HG03565 (cell line): ENCODE results near the gene LRRC1.

Experiments used
- ATAC-seq: cut with Tn5 transposase; IDR thresholded peaks from one replicate; pipeline ENCODE4 v1.9.1; 2021; ENCODE audit warnings: mild to moderate bottlenecking, moderate library complexity; ENCODE audit not compliant: unreplicated experiment

Gene LRRC1

DNA sequence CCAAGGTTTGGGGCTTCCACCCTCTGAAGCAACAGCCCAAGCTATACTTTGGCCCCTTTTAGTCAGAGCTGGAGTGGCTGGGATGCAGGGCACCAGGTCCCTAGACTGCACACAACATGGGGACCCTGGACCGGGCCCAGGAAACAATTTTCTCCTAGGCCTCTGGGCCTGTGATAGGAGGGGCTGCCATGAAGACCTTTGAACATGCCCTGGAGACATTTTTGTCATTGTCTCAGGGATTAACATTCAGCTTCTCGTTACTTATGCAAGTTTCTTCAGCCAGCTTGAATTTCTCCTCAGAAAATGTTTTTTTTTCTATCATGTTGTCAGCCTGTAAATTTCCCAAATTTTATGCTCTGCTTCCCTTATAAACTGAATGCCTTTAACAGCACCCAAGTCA, 82.3 kb downstream of the LRRC1 start:
- ATAC-seq: no peak

DNA sequence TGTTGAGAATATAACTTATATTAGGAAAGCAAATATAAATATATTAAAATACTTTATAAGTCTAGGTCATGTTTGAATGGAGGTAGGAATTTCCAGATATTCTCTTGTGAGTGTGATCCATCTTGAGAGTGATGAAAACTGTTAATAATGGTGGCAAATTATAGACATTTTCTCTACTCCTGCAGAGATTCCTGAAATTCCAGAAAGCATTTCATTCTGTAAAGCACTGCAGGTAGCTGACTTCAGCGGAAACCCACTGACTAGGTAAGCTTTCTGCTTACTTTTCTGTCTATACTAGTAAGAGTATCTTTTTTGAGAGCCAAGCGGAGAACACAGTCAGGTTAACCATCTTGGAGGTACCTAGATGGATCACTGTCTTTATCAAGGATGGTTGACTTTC, 84.0 kb downstream of the LRRC1 start:
- ATAC-seq: no peak

DNA sequence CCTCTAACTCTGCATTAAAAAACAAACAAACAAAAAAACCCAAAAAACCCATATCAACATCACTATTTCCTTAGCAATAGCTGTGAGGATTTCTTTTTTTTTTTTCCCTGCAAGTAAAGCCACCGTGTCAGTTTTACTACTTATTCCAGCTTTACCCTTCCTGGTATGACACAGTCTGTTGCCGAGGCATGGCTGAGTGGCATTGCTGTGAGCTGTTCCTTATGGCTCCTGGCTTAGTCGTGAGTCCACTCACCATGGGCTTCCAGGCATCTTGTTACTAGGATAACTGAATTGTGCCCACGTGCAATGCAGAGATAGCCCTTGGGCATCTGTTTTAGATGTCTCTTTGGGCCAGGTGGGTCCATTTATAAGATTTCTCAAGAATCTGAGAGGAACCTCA, 84.8 kb downstream of the LRRC1 start:
- no peak for ATAC-seq

DNA sequence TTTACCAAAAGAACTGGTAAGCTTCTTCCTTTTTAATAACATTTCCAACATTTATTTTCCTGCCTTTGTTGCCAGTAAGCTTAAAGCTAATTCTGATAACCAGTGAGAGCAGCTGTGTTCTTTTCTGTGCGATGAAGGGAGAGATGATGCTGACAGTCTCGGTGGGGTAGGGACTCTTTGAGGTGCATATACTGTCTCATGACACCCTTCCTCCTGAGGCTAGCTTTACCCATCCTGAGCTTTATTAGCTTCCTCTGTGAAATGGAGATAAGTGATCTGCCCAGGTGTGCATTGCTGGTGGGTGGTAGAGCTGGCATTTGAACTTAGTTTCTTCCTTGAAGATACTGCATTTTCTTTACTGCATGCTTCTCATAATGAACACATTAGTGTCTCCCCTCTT, 92.5 kb downstream of the LRRC1 start:
- no peak for ATAC-seq

DNA sequence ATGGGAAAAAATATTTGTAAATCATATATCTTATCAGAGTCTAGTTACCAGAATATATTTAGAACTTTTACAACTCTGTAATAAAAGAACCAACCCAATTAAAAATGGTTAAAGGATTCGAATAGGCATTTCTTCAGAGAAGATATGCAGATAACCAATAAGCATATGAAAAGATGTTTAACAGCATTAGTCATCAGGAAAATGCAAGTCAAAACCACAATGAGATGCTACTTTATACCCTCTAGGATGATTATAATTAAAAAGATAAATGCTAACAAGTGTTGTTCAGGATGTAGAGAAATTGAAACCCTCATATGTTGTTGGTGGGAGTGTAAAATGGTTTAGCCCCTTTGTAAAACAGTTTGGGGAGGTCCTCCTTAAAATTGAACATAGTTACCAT, 94.1 kb downstream of the LRRC1 start:
- no peak for ATAC-seq

DNA sequence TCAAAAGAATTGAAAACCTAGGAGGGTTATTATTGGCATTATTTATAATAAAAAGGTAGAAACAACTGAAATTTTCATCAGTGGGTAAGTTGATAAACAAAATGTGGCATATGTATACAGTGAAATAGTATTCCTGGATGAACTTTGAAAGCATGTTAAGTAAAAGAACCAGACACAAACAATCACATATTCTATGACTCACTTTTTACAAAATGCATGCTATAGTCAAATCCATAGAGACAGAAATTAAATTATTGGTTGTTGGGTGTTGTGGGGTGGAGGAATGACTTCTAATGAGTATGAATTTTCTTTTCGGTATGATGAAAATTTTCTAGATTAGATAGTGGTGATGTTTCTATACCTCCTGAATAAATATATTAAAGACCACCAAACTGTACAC, 94.6 kb downstream of the LRRC1 start:
- ATAC-seq: no peak

DNA sequence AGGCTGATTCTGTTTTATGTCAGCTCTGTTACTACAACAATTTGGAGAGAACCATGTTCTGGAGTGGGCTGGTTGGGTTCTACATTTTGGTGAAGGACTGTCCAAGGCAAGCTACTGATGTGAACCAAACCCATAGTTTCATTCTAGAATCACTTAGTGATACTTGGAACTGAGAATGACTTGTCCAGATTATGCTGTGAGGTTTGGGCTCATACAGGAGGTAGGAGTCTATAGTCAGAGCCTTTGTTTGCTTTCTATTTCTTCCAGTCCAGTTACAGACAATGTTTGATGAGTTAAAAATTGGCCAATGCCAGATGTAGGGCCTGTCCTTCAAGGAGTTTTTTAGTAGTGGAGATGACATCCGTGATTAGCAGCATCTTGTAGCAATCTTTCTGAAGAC, 97.9 kb downstream of the LRRC1 start:
- ATAC-seq: peak; percentile 41

DNA sequence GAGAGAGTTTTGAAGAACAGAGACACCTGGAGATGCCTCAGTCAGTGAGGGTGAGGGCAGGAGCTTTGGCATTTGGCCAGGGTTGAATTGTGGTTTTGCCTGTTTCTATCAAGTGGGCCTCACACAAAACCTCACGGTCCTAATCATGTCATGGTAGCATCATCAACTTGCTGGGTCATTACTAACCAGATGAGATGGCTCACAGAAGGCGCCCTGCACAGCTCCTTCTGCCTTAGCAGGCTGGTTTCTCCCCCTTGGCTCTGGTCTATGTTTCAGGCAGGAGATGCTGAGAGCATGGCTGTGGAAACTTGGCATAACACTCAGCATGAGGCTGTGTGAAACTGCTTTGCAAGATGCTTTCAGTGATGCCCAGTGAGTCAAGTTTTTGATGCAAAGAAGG, 99.3 kb downstream of the LRRC1 start:
- ATAC-seq: peak; percentile 56

DNA sequence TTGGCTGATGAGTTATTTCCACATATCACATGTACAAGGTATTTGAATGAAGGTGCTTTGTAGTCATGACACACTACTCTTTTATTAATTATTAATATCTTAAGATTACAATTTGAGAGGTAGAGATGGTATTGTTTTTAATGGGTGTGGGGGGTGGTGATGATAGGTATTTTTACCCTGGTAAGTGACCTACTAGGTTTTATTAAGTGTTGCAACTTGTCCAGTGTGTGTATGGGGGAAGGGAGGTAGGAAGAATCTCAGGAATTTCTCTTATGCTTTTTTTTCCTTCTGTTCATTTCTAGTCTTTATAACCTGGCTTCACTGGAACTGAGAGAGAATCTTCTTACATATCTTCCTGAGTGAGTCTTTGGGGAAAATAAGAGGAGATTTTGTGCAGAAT, 101.4 kb downstream of the LRRC1 start:
- no peak for ATAC-seq

DNA sequence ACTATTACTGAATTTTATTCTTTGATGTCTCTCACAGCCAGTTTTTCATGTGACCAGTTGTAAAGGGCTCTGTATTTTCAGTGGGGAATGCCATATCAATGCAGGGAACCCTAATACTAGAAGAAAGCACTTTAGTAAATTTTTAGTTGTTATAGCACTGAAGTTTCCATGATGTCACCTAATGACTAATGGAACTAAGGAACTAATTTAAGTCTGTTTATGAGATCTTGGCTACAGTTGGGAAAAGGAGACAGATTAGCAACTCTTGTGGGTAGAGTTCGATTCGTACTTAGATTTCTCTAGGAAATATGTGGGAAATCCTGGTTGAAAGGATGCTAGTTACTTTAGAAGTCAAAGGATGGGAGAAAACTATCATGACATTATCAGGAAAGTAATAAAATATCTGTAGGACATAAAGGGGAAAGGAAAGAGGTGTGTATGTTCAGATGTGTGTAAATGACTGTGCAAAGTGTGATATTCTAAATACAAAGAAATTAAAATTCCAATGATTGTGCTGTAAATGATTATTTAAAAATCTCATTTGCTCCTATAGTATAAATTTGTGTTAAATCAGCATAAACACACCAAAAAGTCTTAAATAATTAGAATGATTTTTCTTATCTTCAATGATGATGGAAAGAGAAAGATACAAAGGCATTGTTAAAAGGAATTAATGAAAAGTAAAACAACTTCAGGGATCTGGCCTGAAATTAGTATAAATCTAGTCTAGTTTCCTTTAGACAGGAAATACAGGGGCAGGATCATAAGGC, 103.4 kb downstream of the LRRC1 start:
- no peak for ATAC-seq

DNA sequence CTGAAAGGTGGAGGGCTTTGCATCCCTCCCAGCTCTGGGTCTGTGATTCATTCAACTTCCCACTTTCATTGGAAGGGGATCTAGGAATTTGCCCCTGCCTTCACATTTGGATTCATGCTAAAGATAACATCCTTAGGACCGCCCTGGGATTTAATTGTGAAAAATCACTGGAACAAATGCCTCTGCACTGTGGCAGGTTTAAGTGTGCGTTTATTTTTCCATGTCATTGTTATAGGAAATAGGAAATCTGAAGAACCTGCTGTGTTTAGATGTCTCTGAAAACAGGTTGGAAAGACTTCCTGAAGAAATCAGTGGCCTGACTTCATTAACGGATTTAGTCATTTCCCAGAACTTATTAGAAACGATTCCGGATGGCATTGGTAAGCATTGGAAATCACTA, 104.7 kb downstream of the LRRC1 start:
- no peak for ATAC-seq

DNA sequence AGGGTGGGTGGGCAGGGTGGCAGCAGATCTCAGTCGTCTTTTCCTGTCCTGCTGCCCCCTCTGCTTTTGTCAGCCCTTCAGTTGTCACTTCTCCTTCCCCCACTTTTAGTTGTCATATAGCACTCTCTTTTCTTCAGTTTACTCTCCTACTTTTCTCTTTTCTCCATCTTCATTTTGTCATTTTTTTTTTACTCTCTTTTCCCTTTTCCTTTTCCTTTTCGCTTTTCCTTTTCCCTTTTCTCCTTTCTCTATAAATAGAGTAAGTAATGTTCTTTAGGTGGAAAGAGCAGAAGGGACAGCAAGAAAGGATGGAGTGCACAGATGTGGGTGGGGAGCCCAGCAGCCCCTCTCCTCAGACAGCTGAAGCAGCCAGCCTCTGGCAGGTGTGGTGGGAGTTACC, 108.6 kb downstream of the LRRC1 start:
- no peak for ATAC-seq

DNA sequence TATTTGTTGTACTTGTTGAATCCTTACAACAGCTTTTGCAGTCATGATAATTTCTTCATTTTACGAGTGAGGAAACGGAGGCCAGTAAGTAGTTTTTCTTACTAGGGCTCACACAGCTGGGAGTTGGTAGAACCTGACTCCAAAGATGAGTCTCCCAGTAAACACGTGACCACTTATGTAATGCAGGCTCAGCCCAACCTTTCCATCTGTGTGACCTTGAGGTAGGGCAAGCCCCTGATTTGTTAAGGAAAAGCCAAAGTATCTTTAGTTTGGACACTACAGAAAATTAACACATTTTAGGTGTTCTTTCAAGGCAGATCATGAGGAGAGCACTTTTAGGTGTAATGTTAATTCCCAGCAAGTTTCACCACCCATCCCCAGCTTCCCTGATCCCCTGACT, 111.3 kb downstream of the LRRC1 start:
- ATAC-seq: no peak

DNA sequence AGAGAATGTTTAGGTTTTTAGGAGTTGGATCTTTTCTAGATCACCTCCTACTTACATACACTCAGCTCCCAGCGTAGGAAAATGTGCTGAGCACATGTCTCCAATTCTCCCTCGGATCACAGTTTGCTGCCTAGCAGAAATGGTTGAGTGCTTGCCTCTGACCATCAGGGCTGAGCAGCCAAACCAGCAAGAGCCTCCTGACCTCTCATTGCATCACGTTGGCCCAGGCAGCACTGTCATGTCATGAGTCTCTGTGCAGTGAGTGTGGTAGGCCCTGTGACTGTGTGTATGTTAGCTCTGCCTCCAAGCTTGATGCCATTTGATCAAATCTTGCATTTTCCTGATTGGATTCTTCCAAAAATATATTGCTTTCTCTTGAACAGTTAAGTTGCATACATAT, 112.0 kb downstream of the LRRC1 start:
- no peak for ATAC-seq

DNA sequence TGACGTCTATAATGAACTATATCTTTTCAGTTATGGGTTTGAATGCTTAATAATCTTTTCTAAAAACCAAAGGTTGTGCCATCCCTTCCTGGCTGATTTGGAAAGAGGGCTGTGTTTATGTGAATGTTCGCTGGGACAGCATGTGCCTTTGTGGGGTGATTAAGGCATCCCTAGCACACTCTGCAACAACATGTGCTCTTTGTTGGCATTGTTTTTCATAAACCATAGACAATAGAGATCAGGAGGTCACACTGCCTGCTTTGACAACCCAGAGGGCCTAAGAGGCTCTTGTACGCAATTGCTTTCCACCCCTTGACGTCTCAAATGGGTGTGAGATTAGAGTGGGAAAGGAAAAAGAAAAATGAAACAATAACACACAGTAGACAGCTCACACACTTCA, 116.0 kb downstream of the LRRC1 start:
- ATAC-seq: no peak

DNA sequence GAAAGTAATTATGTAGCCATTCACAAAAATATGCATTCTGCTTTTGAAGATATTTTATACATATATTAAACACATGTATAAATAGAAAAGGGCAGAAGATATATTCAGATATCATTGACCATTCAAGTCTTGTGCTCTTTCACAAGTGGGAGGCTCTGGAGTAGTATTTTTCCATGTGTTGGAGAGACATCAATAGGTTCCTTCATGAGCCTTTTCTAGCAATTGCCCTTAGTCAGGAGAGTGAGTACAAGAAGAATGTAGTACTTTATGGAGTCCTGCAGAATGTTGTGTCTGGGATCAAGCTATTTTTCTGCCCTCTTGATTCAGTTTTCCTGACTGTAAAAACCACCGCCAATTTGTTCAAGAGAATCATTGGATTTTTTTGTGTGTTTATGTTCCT, 117.9 kb downstream of the LRRC1 start:
- ATAC-seq: no peak

DNA sequence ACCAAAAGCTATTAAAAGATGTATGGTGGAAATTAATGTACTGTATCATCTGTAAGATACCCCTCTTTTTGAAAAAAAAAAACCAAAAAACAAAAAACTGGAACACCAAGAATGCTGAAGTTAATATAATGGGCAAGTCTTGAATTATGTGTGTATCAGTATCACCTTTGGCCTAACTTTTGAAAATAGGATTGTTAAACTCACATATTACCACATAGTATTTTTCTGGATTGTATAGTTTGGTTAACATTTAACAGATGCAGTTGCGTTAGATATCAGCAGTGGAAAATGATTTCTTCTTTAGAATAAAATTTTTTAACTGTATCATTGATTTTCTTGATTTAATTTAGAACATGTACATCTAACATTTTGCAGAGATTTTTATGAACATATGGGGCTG, 118.5 kb downstream of the LRRC1 start:
- no peak for ATAC-seq

DNA sequence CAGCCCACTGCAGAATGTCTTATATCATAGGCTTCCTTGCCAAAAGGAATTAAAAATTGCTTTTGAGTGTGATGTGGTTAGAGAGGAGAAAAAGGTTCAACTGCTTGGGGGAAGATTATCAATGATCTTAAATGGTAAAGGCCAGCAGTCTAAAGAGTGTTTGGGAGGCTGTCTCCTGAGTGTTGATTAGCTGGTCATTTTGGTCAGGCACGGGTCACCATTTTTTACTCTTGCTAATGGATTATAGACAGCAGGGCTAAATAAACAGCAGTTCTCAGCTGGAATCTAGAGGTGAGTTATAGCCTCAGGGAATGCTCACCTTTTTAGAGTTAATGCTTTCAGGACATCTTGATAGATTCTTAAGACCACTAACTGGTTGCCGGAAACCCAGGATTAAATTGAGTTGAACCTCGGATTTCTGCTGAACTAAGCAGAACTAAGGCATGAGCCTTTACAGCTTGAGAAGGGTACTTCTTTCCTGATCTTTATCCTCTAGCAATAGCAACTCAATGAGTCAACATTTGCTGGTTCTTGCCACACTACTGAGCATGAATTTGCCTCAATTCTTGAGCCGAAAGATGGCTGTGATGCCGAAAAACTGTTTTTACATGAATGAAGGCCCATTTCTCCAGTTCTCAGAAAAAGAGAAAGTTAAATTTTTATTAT, 120.4 kb downstream of the LRRC1 start:
- ATAC-seq: no peak

DNA sequence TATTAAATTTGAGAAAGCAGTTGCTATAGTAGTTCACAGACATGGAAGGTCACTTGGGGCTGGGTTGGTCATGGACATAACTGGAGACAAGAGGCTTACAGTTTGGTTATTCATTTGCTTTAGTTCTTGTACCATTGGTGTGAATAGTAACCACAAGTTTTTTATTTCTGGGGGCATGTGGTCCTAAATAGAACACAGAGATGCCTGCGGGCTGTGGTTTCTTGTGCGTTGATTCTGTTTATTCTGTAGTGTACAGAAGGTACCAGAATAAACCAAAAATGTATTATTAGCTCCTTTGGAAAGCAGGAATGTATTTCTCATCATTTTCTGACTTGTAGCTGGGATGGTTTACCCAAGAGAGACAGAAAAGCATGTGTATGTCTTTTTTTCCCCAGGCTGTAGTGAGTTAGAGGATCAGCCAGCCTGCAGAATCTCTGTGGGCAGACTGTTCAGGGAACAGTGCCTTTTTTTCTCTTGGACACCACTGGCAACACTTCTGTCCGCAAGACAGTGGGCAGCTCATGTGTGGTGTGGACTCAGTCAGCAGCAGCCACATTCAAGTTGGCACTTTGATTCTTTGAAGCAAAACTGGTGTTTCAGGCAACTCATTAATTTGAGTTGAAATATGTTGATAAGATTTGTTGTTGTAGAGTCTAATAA, 122.1 kb downstream of the LRRC1 start:
- ATAC-seq: no peak

DNA sequence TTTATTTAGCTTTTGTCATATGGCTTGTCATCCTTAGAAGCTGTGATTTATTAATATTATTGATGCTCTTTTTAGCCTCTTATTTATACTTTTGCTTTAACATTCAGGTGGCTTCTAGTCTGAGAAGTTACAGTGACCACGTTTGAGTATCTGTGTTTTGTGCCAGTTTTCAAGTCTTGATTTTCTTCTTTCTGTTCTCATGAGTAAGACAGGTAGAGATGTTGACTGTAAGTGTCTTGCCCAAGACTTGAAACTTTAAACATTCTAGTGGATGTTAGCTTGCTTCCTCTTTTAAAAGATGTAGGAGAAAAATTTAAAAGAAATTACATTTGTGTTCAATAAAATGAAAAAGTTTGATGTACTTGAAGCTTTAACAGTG, 122.6 kb downstream of the LRRC1 start:
- no peak for ATAC-seq

DNA sequence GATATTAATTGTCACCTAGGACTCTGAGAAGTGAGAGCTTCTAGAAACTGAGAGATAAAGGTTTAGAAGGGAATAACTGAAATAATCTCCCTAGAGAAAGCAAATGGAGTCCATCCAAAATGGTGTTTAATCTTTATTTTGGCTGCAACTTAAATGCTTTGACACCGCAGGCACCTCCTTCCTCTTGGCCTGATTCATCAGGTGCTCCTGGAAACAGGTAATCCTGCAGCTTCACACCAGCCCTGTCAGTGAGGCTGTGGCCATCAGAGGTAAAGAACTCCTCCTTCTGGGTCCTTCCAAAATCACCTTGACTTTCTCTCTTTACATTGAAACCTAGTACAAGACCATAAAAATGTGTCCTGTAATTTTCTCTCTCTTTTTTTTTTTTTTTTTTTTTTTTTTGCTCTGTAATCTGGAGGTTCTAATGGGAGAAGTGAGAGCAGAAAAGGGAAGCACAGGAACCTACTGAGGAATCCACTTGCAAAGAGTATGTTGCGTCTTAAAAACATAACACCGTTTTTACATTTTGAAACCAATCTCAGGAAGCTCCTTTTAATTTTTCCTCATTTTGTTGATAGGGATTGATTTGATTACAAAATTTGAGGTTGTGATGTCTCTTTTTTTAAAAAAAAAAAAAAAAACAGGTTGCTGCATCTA, 124.2 kb downstream of the LRRC1 start:
- ATAC-seq: no peak

DNA sequence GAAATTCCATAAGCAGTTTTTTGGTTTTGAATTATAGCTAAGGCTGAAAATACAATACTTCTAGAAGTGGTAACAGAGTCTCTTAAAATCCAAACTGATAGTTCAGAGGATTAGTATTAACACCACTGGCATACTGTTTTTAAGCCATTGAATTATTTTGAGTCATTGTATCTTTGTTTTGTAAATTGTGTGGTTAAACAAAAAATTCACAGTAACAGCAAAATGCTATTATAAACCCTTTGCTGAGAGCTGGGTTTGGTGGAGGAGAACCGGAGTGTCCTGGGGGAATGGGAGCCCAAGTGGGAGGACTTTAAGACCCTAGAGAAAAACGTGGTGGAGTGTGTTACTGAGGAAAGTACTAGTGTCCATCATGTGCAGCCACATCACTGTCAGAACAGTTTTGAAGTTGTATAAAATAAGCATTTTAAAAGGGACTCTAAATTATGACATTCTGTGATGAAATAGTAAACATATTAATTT, 125.1 kb downstream of the LRRC1 start:
- ATAC-seq: no peak
